Raji (cell line): ENCODE results near the gene SRRM1.

ENCODE experiments used
- POLR2A ChIP-seq: IDR thresholded peaks from 2 replicates; pipeline ENCODE4 v1.6.1; 2011; ENCODE audit warnings: low read depth, low read length, control low read depth; ENCODE audit not compliant: insufficient read depth

SRRM1 gene

GRCh38 chr1:24635195-24635843 is 7.8 kb upstream of the SRRM1 start:
- no peak for TF ChIP-seq POLR2A

- no peak for TF ChIP-seq POLR2A
Observed at GRCh38 chr1:24636661-24637357, 6.3 kb upstream of the SRRM1 start.

- TF ChIP-seq POLR2A: no peak
Observed at GRCh38 chr1:24639094-24639493, 4.0 kb upstream of the SRRM1 start.

GRCh38 chr1:24639881-24640280 is 3.2 kb upstream of the SRRM1 start:
- no peak for TF ChIP-seq POLR2A

GRCh38 chr1:24640288-24640687 is 2.8 kb upstream of the SRRM1 start:
- TF ChIP-seq POLR2A: no peak

GRCh38 chr1:24641646-24642151 is 1.4 kb upstream of the SRRM1 start:
- TF ChIP-seq POLR2A: peak; percentile 34; the same call in 1 of the 2 replicates

GRCh38 chr1:24643363-24644099 is 429 bp downstream of the SRRM1 start:
- TF ChIP-seq POLR2A: no peak

- TF ChIP-seq POLR2A: no peak
Observed at GRCh38 chr1:24644100-24644384, 940 bp downstream of the SRRM1 start.

- no peak for TF ChIP-seq POLR2A
Observed at GRCh38 chr1:24648919-24649318, 5.8 kb downstream of the SRRM1 start.

GRCh38 chr1:24652382-24652781 is 9.3 kb downstream of the SRRM1 start:
- no peak for TF ChIP-seq POLR2A

GRCh38 chr1:24654010-24654409 is 10.9 kb downstream of the SRRM1 start:
- TF ChIP-seq POLR2A: no peak

GRCh38 chr1:24656046-24656445 is 12.9 kb downstream of the SRRM1 start:
- no peak for TF ChIP-seq POLR2A

GRCh38 chr1:24657781-24658180 is 14.7 kb downstream of the SRRM1 start:
- TF ChIP-seq POLR2A: no peak

GRCh38 chr1:24659166-24659904 is 16.2 kb downstream of the SRRM1 start:
- TF ChIP-seq POLR2A: no peak

GRCh38 chr1:24659993-24660665 is 17.0 kb downstream of the SRRM1 start:
- no peak for TF ChIP-seq POLR2A
